ENCODE data around the gene S100A5.
"Not testable (repeated sequence)": the region's sequence is repeated elsewhere in the genome, so short reads cannot be mapped to it uniquely, and the experiment has no call there.

Gene S100A5

GRCh38 chr1:153566414-153567371, 26.0 kb upstream of the S100A5 start:
- FAIRE-seq = no peak

- FAIRE-seq = no peak
These were observed 25.0 kb upstream of the S100A5 start, which contains the start of gene S100A2 for GRCh38 chr1:153565529-153566374. Gene S100A2 (minus strand): TSS chr1:153565844. CDS start chr1:153563877, 1,967 bp downstream.

GRCh38 chr1:153563991-153564390, 23.3 kb upstream of the S100A5 start:
- no peak for FAIRE-seq

- no peak for FAIRE-seq
These were observed 22.8 kb upstream of the S100A5 start for GRCh38 chr1:153563483-153563901.

- FAIRE-seq = not testable (repeated sequence)
These were observed 21.3 kb upstream of the S100A5 start for GRCh38 chr1:153562021-153562420.

- no peak for FAIRE-seq
These were observed 20.8 kb upstream of the S100A5 start for GRCh38 chr1:153561466-153561985.

DNA sequence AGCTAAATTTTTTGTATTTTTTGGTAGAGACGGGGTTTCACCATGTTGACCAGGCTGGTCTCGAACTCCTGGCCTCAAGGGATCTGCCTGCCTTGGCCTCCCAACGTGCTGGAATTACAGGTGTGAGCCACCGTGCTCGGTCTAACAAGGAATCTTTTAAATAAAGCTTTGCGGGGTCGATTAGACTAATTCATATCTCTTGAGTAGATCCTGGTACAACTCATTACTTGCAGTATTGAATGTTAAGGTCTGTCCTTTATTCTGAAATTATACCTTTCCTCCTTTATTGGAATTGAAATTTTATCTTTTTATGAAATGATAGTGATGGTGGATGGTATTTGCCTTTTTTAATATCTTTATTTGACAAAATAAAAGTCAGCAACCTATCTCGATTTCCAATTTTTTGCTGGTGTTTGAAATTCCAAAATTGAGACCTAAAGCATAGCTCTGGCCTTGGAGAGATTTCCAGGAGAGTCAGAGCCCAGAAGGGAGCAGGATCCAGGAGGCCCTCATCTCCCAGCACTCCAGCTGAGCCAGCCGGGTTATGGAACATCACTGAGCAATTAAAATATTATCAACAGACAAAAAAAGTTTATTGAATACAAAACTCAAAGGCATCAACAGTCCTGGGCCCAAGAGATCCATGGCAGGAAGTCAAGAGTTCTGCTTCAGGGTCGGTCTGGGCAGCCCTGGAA, 20.2 kb upstream of the S100A5 start:
- FAIRE-seq = no peak

DNA sequence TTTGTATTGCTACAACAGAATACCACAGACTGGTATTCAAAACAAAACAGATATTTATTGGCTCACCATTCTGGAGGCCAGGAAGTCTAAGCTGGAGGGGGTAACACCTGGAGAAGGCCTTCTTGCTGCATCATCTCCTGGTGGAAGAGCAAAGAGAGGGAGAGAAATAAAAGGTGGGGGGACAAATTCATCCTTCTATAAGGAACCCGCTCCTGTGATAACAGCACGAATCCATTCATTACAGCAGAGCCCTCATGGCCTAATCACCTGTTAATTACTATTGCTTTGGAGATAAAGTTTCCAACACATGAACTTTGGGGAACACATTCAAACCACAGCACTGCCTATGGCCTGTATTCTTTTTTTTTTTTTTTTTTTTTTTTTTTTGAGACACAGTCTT, 19.5 kb upstream of the S100A5 start:
- no peak for FAIRE-seq

GRCh38 chr1:153557877-153558276, 17.1 kb upstream of the S100A5 start:
- no peak for FAIRE-seq

GRCh38 chr1:153556348-153556747, 15.6 kb upstream of the S100A5 start:
- no peak for FAIRE-seq

DNA sequence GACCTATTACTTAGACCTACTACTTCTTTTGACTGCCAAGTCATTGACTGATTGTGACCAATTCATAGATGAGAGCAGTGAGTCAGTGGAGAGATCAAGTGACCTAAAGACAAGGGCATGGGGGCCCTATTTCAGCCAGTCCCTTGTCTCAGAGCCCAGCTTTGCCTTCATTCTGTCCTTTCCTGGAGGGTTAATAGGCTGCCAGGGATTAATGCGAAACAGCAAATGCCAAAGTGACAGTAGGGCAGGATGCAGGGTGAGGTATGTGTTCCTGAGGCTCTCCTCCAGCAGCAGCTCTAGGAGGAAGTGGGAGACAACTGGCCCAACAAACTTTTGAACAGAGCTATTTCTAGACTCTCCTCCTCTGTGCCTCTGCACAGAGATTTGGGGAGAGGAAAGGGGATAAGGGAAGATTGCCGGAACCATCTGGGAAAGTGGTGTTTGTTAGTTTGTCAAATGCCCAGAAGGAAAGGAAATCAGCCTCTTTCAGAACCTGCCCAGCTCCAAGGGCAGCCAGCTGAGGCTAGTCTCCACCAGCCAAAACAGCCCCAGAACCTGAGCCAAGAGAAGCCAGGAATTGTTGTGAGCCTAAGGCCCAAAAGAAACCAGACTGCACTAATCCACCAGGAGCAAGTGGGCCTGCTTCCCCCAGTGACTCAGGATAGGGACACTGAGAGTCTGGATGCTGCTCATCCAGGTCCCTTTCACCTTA, 13.3 kb upstream of the S100A5 start:
- FAIRE-seq = no peak

DNA sequence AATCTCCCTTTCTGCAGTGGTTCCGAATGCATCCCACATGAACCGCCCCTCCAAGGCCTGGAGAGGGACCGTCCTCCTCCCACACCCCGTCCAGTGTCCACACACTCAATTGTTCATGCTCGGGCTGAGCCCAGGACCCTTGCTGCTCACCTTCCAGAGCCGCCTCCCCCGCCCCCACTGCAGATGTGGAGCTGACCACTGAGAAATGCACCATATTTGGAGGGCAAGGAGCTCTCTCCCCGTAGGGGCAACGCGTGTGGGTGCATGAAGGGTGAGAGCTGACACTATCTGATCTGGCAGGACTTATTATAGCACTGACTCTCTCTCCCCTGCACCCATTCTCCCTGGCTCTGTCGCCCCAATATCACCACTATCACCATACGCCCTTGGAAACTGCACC, 12.4 kb upstream of the S100A5 start:
- no peak for FAIRE-seq

DNA sequence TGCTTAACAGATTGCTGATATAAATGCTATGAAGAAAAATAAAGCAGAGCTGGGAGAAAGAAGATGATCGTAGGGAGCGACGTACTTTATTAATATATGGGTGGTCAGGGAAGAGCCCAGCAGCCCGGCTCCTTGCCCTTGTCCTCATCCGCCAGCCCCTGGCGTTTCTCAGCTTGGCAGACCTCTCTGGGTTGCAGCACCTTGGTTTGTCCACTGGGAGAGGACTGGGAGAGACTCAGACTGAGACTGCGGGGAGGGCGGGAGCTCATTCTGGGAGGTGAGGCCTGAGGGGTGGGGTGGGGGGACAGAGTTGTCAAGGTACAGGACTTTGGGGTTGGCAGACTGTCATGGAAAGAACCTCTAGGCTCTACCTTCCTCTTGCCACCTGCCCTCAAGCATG, 11.6 kb upstream of the S100A5 start:
- FAIRE-seq = no peak

DNA sequence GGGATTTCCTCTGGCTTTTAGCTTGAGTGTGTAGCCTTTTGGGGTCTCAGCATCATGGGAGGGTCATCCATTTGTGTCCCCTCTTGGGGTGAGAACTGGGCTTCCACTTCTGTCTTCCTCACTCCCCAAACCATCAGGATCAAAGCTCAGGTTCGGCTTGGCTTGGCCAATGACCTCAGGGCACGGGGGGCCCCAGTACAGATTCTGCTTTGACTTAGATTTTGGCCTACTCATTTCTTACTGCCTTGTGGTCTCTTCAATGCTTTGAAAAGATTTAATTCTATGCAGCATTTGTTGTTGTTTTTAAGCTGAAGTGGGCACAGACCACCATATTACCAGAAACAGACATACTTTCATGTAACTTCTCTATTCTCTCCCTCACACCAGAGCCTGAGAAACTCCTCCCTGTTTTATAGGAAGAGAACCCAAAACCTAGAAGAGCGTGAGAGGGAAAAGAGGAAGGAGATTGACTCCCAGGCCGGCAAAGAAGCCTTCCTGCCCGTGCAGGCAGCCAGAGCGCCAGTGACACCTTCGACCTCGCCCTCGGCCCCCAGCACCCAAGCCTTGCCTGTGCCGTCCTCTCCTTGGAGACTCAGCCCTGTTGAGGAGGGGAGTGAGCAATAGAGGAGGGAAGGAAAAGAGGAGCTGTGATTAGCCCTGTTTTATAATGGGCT, 10.2 kb upstream of the S100A5 start:
- FAIRE-seq = no peak

GRCh38 chr1:153550398-153550758, 9.6 kb upstream of the S100A5 start:
- FAIRE-seq = no peak

DNA sequence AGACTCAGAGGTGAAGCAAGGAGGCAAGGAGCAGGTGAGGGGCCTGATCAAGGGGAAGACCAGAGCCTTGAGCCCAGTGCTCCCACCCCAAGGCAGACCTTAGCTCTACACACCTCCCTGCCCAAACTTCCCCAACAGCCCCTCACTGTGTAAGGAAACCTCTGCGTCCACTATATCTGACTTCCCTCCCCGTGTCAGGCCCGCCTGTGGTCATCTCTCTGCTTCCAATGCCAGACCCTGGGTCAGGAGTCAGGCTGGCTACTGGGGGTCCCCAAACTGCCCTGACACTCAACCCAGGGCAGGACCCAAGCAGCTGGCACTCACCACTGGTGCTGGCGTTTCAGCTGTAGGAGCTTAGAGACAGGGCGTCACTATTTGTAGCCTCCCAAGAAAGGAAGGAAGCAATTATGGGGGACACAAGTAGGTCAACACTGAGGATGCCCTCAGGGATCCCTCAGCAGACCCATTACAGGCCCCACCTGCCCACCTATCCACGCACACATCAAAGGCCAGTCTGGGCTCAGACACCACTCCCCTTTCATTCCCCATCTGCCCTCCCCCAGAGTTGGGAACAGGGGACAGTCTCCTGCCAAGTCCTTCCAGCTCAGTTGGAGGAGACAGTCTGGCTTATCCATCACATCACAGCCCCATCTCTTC, 9.1 kb upstream of the S100A5 start:
- FAIRE-seq = no peak

- FAIRE-seq = no peak
These were observed 8.3 kb upstream of the S100A5 start, which contains the start of gene S100A3 for GRCh38 chr1:153548722-153549688. Gene S100A3 (minus strand): TSS chr1:153549258. CDS start chr1:153548485, 773 bp downstream.

- no peak for FAIRE-seq
These were observed 7.1 kb upstream of the S100A5 start for GRCh38 chr1:153547560-153548551.
